ENCODE results near the gene PHACTR1.

The PHACTR1 gene

DNA sequence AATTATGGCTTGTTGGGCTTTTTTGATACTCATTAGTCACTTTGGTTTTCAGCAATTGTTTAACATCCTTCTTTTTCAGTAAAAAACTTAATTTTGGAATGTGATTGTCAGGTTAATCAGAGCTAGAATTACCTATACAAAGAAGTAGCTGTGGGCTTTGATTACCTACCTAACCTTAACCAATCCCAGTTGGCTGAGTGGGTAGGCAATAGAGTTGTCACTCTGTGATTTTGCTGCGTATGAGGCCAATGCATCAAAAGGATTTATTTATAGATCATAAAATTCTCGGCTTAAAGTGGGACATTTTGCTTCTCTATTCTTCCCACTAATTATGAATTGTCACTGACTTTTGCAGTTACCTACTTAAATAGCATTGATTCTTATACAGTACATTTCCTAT is 111.4 kb downstream of the PHACTR1 start:
- no peak for DNase-seq (ENCODE audit: low spot score)
- TF ChIP-seq CTCF (conservative IDR thresholded peaks at IDR 0.05; ENCODE audit: low read depth), result no peak
- no peak overlapping the region for H3K27ac ChIP-seq
- ChIA-PET POLR2A (ENCODE audit: low non-redundant PET) (no interaction called here), CTCF (no interaction called here)

GRCh38 chr6:12832226-12832735 is 115.7 kb downstream of the PHACTR1 start:
- TF ChIP-seq CTCF (conservative IDR thresholded peaks at IDR 0.05; ENCODE audit: low read depth), result no peak
- DNase-seq (ENCODE audit: low spot score), result no peak
- CTCF ChIA-PET, result no interaction called here
- POLR2A ChIA-PET (ENCODE audit: low non-redundant PET), result no interaction called here
- no peak overlapping the region for H3K27ac ChIP-seq

DNA sequence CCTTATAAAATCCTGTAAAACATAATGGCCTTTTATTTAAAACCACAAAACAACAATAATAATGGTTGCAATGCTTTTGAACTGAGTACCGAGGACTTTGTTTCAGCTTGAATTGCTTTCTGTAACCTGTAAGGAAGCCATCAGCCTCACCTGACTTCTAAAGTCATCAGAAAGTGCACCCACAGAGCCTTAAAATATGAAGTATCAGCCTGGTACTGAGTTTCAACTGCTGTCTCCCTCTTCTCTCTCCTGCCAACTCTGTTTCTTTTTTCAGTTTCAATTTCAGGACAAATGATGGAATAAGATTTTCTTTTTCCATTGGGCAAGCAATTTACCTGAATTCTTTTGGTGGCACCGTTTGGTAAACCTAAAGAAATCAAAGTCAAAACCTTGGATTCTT is 119.4 kb downstream of the PHACTR1 start:
- CTCF ChIA-PET, result no interaction called here
- no peak for DNase-seq (ENCODE audit: low spot score)
- POLR2A ChIA-PET (ENCODE audit: low non-redundant PET), result no interaction called here
- H3K27ac ChIP-seq, result no peak overlapping the region
- no peak for TF ChIP-seq CTCF (conservative IDR thresholded peaks at IDR 0.05; ENCODE audit: low read depth)

- no peak overlapping the region for H3K27ac ChIP-seq
- DNase-seq (ENCODE audit: low spot score), result no peak
- CTCF ChIA-PET, result no interaction called here
- no peak for TF ChIP-seq CTCF (conservative IDR thresholded peaks at IDR 0.05; ENCODE audit: low read depth)
- POLR2A ChIA-PET (ENCODE audit: low non-redundant PET), result no interaction called here
Observed at GRCh38 chr6:12841619-12842018, 125.1 kb downstream of the PHACTR1 start.

GRCh38 chr6:12842114-12842513 is 125.5 kb downstream of the PHACTR1 start:
- POLR2A ChIA-PET (ENCODE audit: low non-redundant PET), result no interaction called here
- H3K27ac ChIP-seq, result no peak overlapping the region
- TF ChIP-seq CTCF (conservative IDR thresholded peaks at IDR 0.05; ENCODE audit: low read depth), result no peak
- CTCF ChIA-PET, result no interaction called here
- DNase-seq (ENCODE audit: low spot score), result no peak

GRCh38 chr6:12842658-12843057 is 126.1 kb downstream of the PHACTR1 start:
- no peak for TF ChIP-seq CTCF (conservative IDR thresholded peaks at IDR 0.05; ENCODE audit: low read depth)

More at GRCh38 chr6:12842658-12843057, 126.1 kb downstream of the PHACTR1 start:
- ChIA-PET POLR2A (ENCODE audit: low non-redundant PET) (no interaction called here), CTCF (no interaction called here)
- no peak overlapping the region for H3K27ac ChIP-seq
- no peak for DNase-seq (ENCODE audit: low spot score)
